ENCODE results near the gene XIST. TPM values are rescaled to one million over a fixed set of nuclear protein-coding genes. Genes with fewer than 3 reads are reported as not detected.
A peak's percentile ranks its signal among the peaks of the same experiment; 100 is the strongest.
"Not testable (repeated sequence)": the region's sequence is repeated elsewhere in the genome, so short reads cannot be mapped to it uniquely, and the experiment has no call there.

XIST gene
- not detected for polyA plus RNA-seq (2013, experiment 1 of 2; ENCODE audit: insufficient read length)
- 0.05 TPM for polyA plus RNA-seq (2013, experiment 2 of 2; ENCODE audit: insufficient read length)

DNA sequence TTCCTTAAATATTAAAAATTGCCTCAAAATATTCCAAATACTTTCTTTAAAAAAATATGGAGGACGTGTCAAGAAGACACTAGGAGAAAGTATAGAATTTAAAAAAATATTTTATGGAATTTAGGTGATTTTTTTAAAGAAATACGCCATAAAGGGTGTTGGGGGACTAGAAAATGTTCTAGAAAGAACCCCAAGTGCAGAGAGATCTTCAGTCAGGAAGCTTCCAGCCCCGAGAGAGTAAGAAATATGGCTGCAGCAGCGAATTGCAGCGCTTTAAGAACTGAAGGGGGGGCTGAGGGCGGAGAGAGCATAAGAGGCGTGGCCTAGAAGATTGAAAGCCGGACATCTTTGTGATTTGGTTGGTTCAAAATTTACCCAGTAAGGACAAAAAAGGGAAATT is at the start of gene XIST:
XIST (minus strand) TSS at position 248 of the 400 bp plus-strand sequence.
- no peak for DNase-seq

DNA sequence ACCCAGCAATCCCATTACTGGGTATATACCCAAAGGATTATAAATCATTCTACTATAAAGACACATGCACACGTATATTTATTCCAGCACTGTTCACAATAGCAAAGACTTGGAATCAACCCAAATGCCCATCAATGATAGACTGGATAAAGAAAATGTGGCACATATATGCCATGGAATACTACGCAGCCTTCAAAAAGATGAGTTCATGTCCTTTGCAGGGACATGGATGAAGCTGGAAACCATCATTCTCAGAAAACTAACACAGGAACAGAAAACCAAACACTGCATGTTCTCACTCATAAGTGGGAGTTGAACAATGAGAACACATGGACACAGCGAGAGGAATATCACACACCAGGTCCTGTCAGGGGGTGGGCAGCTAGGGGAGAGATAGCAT is 45.8 kb upstream of the XIST start:
- not testable (repeated sequence) for DNase-seq

DNA sequence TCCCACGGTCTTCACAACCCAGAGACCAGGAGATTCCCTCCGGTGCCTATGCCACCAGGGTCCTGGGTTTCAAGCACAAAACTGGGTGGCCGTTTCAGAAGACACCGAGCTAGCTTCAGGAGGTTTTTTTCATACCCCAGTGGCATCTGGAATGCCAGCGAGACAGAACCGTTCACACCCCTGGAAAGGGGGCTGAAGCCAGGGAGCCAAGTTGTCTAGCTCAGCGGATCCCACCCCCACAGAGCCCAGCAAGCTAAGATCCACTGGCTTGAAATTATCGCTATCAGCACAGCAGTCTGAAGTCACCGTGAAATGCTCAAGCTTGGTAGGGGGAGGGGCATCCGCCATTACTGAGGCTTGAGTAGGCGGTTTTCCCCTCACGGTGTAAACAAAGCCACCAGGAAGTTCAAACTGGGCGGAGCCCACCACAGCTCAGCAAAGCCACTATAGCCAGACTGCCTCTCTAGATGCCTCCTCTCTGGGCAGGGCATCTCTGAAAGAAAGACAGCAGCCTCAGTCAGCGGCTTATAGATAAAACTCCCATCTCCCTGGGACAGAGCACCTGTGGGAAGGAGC is 40.1 kb upstream of the XIST start:
- DNase-seq, result not testable (repeated sequence)

DNA sequence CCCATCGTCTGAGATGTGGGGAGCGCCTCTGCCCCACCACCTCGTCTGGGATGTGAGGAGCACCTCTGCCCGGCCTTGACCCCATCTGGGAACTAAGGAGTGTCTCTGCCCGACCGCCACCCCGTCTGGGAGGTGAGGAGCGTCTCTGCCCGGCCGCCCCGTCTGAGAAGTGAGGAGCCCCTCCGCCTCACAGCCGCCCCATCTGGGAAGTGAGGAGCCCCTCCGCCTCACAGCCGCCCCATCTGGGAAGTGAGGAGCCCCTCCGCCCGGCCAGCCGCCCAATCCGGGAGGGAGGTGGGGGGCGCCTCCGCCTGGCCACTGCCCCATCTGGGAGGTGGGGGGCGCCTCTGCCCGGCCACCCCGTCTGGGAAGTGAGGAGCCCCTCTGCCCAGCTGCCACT is 29.7 kb upstream of the XIST start:
- DNase-seq, result not testable (repeated sequence)

GRCh38 chrX:73877687-73878086 is 25.2 kb upstream of the XIST start:
- peak; percentile 3 for DNase-seq

DNA sequence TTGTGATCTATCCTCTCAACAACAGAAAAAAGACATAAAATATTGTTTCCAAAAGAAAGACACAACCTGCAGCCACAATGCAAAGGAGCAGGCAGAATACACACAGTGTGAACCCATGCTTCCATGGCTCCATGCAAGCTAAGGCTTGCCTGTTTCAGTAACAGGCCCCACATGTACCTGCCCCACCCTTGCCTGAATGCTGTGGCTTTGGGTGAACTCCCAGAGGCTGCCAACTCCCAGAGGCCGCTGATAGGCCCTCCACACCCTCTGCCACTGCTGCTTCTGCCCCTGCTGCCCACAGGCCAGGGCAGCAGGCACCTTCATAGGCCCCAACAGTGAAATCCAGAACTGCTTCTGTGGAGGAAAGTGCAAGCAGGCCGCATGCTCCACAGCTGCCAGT is 24.4 kb upstream of the XIST start:
- no peak for DNase-seq

GRCh38 chrX:73868916-73869315 is 16.4 kb upstream of the XIST start:
- DNase-seq, result no peak

- DNase-seq, result no peak
These were observed 14.6 kb upstream of the XIST start for GRCh38 chrX:73867144-73867543.

- DNase-seq, result no peak
These were observed 11.3 kb upstream of the XIST start for GRCh38 chrX:73863852-73864251.

GRCh38 chrX:73863268-73863667 is 10.8 kb upstream of the XIST start:
- no peak for DNase-seq

- no peak for DNase-seq
These were observed 7.1 kb upstream of the XIST start for GRCh38 chrX:73859622-73860021.

- DNase-seq, result peak; percentile 54
These were observed 3.0 kb upstream of the XIST start for GRCh38 chrX:73855546-73855945.

- DNase-seq, result no peak
These were observed 492 bp downstream of the XIST start for GRCh38 chrX:73852022-73852421.

DNA sequence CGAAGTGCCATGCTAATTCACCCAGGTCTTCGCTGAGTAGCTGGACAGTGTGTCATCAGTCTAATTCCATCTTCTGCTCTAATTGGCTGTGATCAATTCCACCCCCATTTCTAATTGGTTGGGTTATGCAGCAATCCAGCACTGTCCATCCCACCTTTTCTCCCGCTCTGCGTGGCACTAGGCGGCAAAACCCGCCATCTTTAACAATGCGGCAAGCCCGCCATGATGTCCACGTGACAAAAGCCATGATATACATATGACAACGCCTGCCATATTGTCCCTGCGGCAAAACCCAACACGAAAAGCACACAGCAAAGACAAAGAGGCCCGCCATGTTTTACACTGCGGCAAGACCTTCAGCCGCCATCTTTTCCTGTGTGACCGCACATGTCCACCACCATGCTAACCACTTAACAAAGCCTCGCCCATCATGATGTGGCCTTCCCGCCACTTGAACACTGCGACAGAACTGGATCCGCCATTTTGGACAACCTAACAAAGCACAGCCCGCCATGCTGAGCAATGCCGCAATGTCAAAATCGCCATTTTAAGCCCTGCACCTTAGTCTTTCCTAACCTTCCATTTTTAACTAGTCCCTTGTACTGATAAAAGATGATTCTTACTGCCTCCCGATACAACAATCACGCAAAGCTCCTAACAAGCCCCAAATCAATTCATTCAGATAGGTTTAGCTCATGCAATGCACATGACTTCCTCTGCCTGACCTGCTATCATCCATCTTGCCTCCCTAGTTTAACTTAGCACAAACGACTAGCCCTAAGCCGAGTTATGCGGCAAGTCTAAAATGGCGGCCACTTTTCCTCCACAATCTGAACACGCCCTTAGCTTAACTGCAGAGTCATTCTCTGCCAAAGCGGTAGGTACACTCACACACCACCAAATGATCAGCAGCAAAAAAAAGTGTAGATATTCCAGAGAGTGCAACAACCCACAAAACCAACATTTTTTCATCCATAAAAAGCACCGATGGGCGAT is 1.2 kb downstream of the XIST start:
- DNase-seq, result no peak

GRCh38 chrX:73850124-73851013 is 2.1 kb downstream of the XIST start:
- no peak for DNase-seq

- DNase-seq, result no peak
These were observed 3.4 kb downstream of the XIST start for GRCh38 chrX:73849073-73849472.

DNA sequence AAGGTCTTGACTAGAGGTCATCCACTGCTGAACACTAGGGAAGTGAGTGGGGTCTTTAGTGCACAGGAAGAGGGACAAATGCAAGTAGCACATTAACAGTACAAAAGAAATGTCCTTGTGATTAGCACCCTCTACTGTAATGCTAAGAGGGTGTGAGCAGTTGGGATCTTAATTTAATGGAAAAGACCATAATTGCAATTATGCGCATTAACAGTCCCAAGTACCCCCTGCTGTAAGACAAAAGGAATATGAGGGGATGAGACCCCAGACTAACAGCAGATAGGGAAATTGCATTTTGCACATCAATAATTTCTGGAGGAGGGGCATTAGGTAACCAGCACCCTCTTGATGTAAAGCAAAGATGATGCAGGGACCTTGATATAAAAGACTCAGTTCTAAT is 4.5 kb downstream of the XIST start:
- no peak for DNase-seq

GRCh38 chrX:73847100-73847499 is 5.4 kb downstream of the XIST start:
- DNase-seq, result no peak

GRCh38 chrX:73842541-73843234 is 9.8 kb downstream of the XIST start:
- DNase-seq, result no peak

GRCh38 chrX:73841337-73841736 is 11.2 kb downstream of the XIST start:
- no peak for DNase-seq

GRCh38 chrX:73840120-73840924 is 12.2 kb downstream of the XIST start:
- no peak for DNase-seq

Data from fibroblast of skin of abdomen (primary cell).